Esophagus muscularis mucosa (tissue), 3 donors: ENCODE data around the gene GCK.

Source experiments
- POLR2A ChIP-seq: fragments of 450-650 bp; IDR thresholded peaks from one replicate; pipeline ENCODE4 v1.6.1; 2017; ENCODE audit warnings: antibody characterized with exemption, moderate library complexity, mild to moderate bottlenecking, low read depth
- TF ChIP-seq, protein P1 (sequence below), 3 experiments: fragments of 200-600 bp in 2 of 3; fragments of 450-650 bp in 1 of 3; sonication (generic) in 2 of 3; IDR thresholded peaks; one replicate each; pipeline ENCODE4 v1.5.1; 2017 to 2019; ENCODE audit warnings: antibody characterized with exemption in 3 of 3, mild to moderate bottlenecking in 2 of 3, moderate library complexity in 1 of 3

DNA sequence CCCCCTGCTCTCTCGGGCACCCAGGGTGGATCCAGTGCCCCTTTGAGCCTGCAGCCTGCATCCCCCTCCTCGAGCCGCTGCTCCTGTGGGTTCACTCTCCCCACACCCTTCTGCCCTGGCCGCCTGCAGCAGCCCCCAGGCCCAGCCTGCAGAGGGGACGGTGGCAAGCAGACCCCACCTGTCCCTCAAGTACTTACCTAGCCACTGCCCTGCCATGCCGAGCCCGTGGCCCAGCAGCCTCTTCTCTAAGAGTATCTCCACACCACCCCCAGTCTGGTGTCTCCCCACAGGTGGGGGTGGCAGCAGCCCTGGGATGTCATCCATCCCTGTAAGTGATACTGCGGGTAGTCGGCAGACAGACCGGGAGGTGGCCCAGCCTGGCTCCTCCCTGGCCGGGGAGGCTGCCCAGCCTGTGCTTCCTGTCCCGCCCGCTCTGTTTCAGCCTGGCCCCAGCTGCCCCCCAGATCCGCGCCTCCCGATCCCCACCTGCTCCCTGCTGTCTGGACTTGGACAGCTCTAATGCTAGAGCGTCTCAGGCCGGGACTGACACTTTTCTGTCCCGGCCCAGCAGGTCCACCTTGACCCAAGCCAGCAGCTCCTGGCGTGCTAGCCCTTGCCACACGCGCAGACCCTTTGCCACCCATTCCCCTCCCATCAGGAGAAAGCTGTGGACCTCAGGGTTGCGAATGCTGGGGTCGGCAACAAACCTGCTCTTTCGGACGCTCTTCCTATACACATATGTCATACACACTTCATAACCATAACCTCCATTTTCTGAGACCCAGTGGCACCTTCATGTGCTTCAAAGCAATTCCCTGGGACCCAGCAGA lies 36.5 kb upstream of the GCK start:
- TF ChIP-seq POLR2A: no peak
- TF ChIP-seq, protein P1, sequence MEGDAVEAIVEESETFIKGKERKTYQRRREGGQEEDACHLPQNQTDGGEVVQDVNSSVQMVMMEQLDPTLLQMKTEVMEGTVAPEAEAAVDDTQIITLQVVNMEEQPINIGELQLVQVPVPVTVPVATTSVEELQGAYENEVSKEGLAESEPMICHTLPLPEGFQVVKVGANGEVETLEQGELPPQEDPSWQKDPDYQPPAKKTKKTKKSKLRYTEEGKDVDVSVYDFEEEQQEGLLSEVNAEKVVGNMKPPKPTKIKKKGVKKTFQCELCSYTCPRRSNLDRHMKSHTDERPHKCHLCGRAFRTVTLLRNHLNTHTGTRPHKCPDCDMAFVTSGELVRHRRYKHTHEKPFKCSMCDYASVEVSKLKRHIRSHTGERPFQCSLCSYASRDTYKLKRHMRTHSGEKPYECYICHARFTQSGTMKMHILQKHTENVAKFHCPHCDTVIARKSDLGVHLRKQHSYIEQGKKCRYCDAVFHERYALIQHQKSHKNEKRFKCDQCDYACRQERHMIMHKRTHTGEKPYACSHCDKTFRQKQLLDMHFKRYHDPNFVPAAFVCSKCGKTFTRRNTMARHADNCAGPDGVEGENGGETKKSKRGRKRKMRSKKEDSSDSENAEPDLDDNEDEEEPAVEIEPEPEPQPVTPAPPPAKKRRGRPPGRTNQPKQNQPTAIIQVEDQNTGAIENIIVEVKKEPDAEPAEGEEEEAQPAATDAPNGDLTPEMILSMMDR (IDR thresholded peaks at IDR 0.05): no peak
